Activated CD4-positive, alpha-beta T cell treated with anti-CD3 and anti-CD28 coated beads, Interleukin-2, Interleukin-6, amounts not matched to agents 100 ng/mL and 50 ng/mL, durations not matched to agents 16 hours and 8 hours (primary cell): ENCODE measurements around the gene IGFN1.

Experiments used
- DNase-seq: peaks from one replicate; pipeline ENCODE4 v3.0.0-alpha.2; 2020

Gene IGFN1

DNA sequence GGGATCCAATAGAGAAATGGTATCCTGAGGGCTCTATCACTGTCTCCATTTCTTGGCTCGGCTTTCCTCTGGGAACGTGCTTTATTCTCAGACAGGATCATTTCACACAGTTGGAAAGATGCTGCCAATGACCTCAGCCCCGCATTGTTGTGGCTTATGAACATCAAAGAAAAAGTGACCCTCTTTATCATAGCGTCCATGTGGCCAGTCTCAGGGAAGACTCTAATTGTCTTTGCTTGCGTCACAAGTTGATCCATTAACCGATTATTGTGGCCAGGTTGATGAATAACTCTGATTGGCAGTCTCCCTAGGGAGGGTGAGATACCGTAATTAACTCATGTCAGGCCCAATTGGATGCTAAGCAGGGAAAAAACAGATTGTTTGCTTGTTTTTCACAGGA lies 26.0 kb upstream of the IGFN1 start:
- no peak for DNase-seq

DNA sequence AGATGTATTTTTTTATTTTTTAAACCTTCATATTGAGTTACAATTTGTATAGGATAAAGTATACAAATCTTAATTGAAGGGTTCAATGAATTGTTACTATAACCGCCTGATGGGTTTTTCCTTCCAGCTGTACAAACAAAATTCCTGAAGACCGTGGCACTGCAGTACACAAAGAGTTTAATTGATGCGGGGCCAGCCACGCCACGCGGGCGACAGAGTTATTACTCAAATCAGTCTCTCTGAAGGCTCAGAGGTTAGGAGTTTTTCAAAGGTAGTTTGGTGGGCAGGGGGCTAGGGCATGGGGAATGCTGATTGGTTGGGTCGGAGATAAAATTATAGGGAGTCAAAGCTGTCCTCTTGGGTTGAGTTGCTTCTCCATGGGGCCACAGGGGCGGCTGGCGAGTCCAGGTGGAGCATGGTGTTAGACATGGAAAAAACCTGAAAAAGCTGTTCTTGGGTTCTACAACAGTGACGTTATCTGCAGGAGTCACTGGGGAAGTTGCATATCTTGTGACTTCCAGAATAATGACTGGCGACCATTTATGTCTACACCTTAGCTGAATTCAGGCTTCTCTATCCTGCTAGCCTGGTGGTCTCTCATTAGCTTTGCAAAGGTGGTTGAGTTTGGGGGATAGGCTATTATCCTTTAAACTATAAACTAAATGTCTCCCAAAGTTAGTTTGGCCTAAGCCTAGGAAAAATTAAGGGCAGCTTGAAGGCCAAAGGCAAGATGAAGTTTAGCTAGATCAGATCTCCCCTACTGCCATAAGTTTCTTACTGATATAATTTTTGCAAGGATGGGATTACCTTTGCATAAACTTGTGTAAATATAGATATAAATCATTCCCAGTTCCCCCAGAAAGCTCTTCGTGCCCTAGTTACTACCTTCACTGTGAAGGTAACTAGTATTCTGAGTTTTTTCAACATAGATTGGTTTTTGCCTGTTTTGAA lies 23.3 kb upstream of the IGFN1 start:
- DNase-seq: no peak

DNA sequence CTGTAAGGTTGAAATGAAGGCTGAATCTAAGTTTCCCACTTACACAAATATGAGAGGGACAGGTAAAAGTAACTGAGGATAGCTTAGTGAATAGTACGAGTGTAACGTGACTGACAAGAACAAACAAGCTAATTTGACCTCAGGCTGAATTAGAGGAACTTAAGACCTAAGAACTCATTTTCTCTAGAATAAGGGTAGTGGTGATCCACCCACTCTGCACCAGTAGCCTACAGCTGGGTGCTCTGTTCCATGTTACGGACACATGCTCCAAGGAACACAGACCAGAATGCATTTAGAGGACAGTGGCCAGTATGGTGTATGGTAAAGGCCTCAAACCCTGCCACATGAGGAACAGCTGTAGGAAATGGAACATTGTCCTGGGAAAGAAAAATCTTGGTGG lies 21.4 kb upstream of the IGFN1 start:
- DNase-seq: no peak

DNA sequence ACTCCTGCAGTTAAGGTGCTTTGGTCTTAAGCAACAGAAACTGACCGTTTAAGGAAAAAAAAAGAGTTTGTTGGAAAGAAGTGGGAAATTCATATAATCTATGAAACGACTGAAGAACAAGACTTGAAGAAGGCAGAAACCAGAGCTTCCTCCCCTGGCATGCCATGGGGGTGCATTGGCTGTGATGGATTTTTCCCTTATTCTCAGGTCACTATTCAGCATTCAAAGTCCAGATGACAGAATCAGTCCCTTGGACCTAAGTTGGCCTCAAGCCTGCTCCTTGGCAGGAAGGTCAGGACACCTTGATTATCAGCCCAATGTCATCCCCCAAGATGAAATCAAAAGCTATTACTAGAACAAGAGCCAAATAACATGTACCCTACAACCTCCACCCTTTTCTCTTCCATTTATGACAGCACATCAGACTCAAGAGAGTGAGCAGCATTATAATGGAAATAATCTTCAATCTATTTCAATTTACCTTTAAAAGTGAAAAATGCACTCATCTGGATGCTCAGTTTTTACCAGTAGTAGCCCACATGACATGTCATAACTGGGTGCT lies 20.6 kb upstream of the IGFN1 start:
- DNase-seq: no peak

DNA sequence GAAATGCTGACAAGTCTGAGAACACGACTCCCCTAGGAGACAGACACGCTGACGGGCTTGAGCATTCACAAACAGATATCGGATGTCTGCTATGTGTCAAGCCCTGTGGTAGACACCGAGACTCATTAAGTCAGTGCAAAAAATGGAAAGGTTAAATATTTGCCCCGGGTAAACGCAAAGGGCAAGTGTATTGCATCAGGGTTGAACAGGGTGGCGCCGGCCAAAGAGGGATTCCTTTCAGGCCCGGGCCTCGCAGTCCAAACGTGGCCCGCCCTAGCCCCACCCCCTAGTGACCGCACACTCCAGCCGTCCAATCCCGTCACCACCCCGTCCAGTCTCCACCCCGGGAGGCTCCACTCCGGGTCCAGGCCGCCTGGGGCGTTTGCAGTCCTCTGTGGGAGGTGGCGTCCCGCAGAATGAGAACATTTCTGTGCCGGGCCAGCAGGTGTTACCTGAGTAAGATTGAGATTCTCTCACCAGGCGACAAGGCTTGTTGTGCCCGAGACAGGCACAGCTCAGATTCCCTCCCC lies 20.0 kb upstream of the IGFN1 start:
- peak; percentile 82 for DNase-seq

DNA sequence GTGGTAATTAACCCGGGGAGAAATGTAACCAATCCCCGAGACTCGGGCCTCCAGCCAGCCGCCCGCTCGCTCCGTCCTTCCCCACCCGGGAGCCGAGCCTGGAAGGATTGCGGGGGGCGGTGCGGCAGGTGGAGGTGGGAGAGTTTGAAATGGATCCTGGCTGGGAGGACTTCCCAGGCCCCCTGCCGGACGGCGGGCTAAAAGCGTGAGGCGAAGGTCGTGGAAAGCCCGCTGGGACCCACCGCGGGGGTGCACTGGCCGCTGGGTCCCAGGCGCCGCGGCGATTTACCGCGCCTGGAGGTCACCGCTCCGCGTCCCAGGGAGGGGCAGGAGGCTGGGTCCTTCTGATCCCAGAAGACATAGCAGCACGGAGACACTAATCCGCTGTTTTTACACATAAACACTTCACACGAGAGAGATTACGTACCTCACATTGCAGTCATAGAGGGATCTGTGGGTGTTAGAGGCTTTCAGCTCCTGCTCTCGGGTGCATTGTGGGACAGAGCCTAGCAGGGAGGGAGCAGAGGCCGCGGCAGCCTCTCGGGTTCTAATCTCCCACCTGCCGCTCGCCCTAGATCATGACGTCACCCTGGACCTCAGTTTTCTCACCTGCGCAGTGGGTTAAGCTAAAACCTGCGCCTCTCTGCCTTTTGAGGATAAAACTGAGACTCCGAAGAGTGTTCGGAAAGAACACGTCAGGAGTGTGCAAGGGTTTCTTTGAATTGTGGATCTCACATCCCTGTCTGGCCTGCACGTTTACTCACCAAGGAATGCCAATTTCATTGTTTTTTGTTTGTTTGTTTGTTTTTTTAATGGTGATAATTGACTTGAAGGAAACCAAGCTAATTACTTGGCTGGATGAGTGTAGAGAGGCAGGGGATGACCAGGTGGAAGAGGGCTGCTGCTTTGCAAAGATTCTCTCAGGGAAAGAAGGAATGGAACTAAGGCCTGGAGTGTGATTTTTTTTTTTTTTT lies 19.3 kb upstream of the IGFN1 start:
- peak; percentile 55 for DNase-seq

DNA sequence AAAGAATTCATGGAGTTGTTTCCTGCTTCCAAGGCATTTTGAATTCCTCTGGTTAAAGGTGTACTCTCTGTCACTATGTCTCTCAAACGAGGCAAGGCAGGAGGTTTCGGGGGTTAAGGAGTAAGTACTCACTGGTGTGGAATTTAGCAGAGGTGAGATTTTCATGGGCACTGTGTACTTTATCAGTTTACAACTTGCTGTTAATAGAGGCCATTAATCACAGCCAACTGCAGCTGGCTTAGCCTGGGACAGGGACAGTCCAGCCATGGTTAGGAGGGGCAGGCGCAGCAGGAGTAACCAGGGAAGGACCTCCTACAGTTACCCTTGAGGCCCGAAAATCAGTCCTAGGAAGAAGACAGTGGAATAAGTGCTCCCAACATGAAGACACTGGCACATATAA lies 18.3 kb upstream of the IGFN1 start:
- no peak for DNase-seq

DNA sequence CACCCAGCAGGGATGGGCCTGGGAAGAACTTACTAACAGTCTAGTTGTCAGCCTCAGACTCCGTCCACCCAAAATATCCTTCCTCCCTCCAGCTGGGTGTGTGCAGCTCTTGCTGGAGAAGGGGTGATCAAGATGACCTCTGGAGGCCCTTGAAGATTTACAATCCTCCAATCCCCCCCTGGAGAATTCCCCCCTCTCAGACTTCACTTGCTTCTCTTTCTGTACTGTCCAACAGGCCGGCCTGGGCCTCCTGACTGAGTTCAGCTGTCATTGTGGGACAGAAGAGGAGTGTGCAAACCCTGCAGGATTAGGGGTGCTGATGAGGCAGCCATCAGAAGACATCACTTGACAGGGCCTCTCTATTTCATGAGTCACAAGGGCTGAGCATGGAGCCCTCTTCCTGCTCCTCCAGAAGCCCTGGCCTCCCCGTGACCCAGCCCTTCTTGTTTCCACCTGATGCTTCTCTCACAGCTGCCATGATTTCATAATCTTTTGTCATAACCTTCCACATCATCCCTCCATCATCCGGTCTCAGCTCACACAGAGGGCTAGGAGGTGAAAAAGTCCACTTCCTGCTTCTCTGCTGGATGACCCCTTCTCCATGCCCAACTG lies 17.5 kb upstream of the IGFN1 start:
- DNase-seq: no peak

DNA sequence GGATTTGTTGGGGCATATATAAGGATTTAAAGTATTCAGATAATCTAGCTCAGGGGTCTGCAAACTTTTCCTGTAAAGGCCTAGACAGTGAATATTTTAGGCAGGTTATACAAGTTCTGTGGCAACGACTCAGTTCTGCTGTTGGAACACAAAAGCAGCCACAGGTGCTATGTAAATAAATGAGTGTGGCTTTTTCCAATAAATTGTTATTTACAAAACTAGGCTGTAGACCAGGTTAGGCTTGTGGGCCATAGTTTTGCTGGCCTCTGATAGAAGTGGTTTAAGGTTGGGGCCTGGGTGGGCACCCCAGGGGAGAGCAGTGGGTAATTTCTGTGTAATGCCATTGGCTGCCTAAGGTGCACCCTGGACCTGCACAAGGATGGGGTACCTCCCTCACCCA lies 16.9 kb upstream of the IGFN1 start:
- DNase-seq: no peak

DNA sequence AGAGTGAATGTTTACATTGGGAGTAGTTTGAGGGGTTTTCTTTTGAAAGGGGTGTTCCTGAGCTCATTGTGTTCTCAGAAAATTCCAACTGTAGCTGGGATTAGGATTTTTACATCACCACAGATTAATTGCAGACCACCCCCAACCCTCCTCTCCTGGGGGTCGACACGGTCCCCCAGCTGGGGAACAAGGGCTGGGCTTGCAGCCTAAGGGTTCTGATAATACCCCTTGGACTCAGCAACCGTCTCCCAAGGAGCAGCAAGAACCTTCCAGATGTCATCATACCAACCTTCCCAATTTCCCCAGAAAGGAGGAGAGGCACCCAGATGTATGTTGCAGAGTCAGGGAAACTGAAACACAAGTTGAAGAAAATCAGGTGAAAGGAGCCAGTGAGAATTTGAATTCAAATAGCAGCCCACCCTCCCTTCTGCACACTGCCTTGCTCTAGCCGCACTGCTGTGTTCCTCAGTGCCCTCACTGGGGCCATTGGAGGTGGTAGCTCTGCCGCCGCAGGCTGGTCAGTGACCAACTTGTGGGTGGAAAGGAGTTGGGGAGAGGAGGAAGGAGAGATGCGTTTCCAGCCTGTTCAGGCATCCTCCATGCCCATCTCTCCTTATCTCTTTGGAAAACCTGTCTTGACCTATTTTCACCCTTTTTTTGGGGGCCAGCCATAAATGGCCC lies 14.7 kb upstream of the IGFN1 start:
- DNase-seq: no peak

DNA sequence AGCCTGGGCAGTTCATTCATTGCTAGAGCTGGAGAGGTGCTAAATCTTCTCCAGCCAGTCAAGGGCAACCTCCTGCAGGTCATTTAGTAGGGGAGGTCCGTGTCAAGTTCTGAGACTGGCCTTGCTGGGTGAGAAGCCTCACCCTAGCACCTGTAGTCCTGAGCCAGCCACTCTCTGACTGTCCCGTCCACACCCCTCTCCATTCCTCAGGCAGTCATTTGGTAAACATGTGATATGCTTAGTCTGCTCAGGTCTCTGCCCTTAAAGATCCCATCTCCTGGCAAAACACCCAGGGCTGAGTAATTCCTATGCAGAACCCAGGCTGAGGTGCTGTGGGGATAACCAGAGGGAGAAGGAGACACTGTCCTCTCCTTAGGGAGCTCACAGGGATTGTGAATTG lies 13.7 kb upstream of the IGFN1 start:
- DNase-seq: no peak

DNA sequence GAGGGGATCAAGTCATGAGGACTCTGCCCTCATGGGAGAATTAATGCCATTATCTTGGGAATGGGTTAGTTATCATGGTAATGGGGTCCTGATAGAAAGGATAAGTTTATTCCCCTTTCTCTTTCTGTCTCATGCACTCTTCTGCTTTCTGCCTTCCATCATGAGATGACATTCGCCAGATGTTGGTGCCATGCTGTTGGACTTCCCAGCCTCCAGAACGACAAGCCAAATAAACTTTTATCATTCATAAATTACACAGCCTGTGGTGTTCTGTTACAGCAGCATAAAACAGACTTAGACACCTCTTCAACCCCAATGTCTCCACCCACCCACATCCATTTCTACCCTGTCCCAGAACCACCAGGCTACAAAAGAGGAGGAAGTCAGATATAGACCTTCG lies 11.9 kb upstream of the IGFN1 start:
- DNase-seq: no peak

DNA sequence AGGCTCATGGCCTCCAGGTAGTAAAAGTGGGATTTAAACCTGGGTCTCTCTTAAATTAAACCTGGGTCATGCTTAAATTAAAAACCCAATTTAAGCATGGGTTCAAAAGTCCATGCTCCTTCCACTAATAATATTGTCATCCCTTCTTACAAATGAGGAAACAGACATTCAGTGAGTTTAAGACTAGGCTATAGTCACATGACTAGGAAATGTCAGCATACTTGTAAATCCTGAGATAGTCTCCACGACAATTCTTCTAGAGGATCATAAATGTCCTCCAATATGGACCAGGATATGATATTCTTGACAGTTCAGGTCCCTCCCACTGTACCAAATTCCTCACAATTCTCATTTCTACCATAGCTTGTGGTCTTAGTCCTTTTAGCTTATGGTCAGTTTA lies 10.5 kb upstream of the IGFN1 start:
- no peak for DNase-seq

DNA sequence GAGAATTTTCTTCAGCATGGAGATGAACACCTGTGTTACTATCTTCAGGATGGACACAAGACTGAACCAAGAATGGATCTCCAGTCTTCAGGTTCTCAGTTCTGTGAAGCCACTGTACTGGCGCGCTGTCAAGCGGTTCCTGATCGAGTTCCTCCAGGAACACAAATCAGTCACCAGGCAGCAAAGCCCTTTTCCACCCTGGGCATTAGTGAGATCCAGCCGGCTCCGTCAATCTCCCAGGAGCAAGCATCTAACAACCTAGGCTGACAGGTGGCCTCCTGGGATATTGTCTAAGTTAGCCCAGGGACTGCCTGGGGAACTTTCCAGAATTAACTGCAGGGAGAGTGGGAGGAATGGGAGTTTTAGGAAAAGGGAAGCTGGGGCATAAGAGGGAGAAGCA lies 9.7 kb upstream of the IGFN1 start:
- no peak for DNase-seq

DNA sequence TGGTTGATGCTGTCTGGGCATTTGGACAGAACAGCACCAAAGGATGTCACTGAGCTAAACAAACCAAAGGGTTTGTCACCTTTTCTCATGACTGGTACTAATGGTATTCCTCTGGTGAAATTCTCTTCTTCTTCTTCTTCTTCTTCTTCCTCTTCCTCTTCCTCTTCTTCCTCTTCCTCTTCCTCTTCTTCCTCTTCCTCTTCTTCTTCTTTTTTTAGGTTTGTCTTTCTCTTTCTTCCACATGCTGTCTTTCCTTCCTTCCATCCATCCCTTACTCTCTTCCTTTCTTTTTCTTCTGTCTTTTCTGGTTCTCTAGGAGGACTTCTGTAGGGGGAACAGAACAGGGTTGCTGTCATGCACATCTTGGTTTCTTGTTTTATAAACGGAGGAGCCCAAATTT lies 9.3 kb upstream of the IGFN1 start:
- DNase-seq: no peak

DNA sequence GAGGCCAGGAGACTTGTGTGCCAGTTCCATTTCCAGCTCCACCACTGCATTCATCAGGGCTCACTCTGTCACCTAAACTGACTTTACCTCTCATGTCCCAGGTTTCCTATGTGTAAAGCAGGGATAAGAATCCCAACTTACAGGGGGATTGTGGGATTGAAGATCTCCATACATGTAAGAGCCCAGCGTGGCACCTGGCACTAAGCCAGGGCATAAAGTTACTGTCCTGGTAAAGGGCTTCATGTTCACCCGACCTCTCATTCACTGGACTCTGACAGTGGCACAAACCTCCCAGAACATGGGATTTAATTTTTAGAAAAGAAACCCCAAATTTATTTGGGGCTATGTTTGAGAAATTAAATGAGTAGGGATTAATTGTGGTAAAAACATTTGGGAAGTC lies 8.9 kb upstream of the IGFN1 start:
- no peak for DNase-seq

DNA sequence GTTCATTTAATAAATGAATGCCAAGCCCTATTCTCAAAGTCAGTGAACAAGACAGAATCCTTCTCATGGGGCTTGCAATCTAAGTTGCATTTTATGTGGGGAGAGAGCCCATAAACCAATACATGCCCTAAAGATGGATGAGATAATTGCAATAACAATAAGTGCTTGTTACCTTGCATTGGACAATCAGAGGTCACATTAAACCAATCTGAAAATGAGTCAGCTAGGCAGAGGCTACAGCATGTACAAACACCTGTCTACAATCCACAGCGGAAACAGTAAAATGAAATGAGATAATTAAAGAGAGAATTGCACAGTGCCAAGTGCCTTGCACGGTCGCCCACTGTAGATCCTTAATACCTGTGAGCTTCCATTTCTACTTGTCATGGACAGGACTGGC lies 7.4 kb upstream of the IGFN1 start:
- no peak for DNase-seq

DNA sequence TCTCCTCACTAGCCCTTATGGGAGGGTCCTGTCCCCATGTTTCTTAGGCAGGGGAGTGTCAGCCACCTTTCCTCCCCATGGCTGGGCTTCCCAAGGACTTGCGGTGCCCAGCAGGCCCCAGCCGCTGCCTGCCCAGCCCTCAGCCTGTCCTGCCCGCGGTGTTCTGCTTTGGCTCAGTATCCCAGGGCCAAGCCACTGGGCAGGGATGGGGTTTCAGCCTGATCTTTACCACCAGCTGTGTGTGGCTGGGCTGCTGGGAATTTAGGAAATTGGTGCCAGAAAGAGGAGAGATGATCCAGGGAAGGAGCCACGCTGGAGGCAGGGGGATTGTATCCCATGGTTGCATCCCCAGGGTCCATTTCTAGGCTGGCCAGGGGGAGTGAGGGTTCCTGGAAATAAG lies 6.9 kb upstream of the IGFN1 start:
- DNase-seq: no peak

DNA sequence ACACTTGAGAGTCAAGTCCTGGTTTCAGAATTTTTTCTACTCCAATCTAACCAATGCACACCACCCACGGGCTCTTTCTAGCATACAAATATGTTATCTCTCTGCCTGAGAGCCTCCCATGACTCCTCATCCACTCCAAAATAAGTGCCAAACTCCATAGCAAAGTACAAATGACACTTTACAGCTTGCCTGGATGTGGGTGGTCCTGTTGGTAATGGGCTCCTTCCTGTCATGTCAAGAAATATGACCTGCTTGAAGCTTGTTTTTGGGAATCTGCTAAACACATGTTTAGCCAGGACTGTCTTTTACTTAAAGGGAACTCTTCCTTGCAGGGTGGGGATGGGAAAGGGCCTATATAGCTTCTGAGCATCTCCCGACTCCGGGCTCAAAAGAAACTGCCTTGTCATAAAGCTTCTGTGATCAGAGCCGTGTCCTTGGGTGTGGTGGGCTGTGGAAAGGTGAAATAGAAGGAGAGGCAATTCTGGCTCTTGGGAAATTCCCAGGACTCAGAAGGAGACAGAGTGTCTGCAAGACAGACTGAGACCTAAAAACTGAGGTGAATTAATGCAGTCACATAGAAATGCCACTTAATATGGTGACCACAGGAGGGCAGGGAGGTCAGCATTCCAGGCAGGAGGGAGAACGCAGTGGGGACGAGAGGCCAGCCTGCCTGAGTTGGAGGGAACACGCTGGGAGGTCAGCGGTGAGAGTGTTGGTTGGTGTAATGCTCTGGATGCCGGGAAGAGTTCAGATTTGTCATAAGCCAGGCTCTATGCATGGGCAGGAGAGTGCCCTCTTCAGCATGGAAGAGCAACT lies 6.1 kb upstream of the IGFN1 start:
- no peak for DNase-seq

DNA sequence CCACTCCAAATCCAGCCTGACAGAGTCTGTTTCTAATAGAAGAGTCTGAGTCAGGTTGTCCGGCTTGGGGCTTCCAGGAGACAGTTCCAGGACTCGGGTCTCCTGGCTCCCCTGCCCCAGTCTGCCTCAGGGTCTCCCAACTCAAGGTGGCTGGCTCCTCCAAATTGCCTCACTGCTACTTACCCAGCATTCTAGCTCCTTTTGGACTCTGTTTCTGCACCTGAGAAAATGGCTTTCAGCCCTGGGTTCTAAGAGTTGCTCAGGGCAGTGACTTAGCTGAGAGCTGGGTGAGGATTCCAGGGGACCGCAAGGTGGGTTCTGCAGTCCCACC lies 5.5 kb upstream of the IGFN1 start:
- DNase-seq: no peak

DNA sequence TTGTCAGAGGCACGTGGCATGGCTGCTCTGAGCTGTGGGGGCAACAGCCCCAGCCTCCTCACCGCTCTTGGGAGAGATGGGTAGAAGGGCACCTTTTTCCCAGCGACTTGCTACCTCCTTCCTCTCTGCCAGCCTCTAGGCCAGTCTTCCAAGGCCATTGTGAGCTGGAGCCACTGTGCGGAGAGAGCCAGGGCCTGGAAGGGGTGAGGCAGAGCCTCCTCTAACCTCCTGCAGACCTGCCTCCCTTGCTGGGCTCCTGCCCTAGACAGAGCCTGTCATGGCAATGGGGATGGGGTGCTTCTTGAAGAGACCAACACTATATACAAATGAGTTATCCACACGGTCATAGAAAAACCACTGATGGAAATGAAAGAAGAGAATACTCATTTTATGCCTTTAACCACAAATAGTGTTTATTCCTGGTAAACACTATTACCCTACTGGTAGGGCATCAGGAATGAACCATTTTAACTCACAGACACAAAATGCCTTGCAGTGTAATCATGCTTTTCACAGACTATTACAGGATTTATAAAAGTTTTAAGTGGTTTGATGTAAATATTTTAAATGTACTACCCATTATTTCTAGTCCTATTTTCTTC lies 5.0 kb upstream of the IGFN1 start:
- DNase-seq: no peak
